ENCODE data around the gene NOP14. TPM values are rescaled to one million over a fixed set of nuclear protein-coding genes. Genes with fewer than 3 reads are reported as not detected.

The NOP14 gene
- total and polyA plus RNA-seq, 8 donors = 11.7 to 68.7 (median 18.1) TPM

DNA sequence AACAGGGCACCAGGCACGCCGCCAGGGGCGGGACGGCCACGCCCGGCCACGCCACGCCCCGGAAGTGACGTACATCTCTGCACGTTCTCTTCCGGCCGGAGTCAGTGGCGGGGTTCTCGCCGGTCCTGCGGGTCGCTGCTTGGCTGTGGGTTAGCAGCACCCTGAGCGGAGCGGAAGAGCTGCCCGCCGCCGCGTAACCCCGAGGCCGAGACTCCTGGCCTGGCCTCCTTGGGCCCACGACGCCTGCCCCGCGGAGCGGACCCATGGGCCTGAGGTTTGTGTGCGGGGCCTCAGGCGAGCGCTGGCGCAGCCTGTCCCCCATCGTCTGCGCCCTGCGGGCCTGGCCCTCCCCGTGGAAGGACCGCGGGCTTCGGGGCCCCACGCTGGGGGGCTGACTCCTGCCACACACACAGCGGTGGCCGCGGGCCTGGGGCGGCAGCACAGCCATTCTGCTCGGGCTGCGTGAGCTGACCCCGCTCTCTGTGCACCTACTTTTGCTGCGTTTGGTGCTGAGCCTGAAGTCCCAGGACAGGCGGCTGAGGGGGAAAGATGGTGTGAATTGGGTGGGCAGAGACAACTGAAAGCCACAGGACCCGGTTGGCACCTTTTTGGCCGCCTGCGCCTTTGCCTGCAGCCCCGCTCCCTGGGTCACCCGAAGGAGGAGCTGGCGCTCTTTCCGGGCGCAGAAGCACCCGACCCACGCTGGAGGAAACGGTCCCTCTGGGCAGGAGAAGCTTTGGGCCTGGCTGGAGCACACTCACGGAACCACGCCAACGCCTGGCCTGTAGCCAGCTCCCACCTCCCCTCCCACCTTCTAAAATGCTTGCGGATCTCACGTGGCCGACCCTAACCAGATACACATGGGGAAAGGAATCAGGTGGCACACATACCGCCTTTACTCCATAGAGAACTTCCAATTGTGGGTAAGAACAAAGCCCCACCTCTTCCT is 28.1 kb downstream of the NOP14 start:
- 0 to 1% (median 0%) methylated on average over 31 to 70 of the region's 70 CpGs for WGBS, 5 donors
- Histone ChIP-seq H3K4me1 (peaks cover 61 to 71% (median 69%) of the 10 kb centered on the region in 4 donors), H3K27me3 (no peaks in the 10 kb centered on the region), H3K27ac (peak overlapping the region; percentile 94 to 99 (median 97)), H3K4me3 (peak overlapping the region; percentile 78 to 93 (median 88)), H3K9me3 (no peaks in the 10 kb centered on the region), H3K36me3 (peaks cover 21 to 56% (median 47%) of the 10 kb centered on the region in 4 donors)
- TF ChIP-seq POLR2A (IDR thresholded peaks at IDR 0.05) (peak in 2 of 4 donors; percentile 82 to 93), EP300 (IDR thresholded peaks at IDR 0.05) (no peak), POLR2AphosphoS5 (IDR thresholded peaks at IDR 0.05) (peak; percentile 93 to 99 (median 99))
- TF ChIP-seq, protein P1, sequence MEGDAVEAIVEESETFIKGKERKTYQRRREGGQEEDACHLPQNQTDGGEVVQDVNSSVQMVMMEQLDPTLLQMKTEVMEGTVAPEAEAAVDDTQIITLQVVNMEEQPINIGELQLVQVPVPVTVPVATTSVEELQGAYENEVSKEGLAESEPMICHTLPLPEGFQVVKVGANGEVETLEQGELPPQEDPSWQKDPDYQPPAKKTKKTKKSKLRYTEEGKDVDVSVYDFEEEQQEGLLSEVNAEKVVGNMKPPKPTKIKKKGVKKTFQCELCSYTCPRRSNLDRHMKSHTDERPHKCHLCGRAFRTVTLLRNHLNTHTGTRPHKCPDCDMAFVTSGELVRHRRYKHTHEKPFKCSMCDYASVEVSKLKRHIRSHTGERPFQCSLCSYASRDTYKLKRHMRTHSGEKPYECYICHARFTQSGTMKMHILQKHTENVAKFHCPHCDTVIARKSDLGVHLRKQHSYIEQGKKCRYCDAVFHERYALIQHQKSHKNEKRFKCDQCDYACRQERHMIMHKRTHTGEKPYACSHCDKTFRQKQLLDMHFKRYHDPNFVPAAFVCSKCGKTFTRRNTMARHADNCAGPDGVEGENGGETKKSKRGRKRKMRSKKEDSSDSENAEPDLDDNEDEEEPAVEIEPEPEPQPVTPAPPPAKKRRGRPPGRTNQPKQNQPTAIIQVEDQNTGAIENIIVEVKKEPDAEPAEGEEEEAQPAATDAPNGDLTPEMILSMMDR (IDR thresholded peaks at IDR 0.05) = peak in 1 of 7 experiments; percentile 30
- intact Hi-C loops (cut with DNase I; ENCODE audit: low total_unique reads) = loop anchor here (10.0 kb wide), 1 partner anchor 170 kb away; no protein-coding TSS in a partner anchor
- DNase-seq = peak; percentile 98

- TF ChIP-seq, protein P1 (IDR thresholded peaks at IDR 0.05) = no peak
- TF ChIP-seq EP300 (IDR thresholded peaks at IDR 0.05) (no peak), POLR2AphosphoS5 (IDR thresholded peaks at IDR 0.05) (no peak)
- intact Hi-C loops (cut with DNase I; ENCODE audit: low total_unique reads) = loop anchor here (10.0 kb wide), 1 partner anchor 169 kb away; no protein-coding TSS in a partner anchor
- Histone ChIP-seq H3K27me3 (no peaks in the 10 kb centered on the region), H3K4me3 (peak overlapping the region; percentile 78 to 93 (median 88)), H3K4me1 (peaks cover 66 to 79% (median 76%) of the 10 kb centered on the region in 4 donors), H3K9me3 (no peaks in the 10 kb centered on the region), H3K27ac (peak overlapping the region; percentile 94 to 99 (median 97)), H3K36me3 (peaks cover 20 to 55% (median 47%) of the 10 kb centered on the region in 4 donors)
- WGBS, 5 donors = 0 to 2% (median 1%) methylated on average over 24 to 89 of the region's 93 CpGs; no CpG with 5 or more reads in 1 of the 5 donors
- peak; percentile 57 to 74 for DNase-seq
Observed at GRCh38 chr4:2934077-2934812, 29.0 kb downstream of the NOP14 start.

- H3K4me3 ChIP-seq = peak overlapping the region; percentile 78 to 93 (median 88)
- no peaks in the 10 kb centered on the region for H3K9me3 ChIP-seq
- intact Hi-C loops (cut with DNase I; ENCODE audit: low total_unique reads) = loop anchor here (10.0 kb wide), 1 partner anchor 169 kb away; no protein-coding TSS in a partner anchor
- peaks cover 66 to 85% (median 77%) of the 10 kb centered on the region in 4 donors for H3K4me1 ChIP-seq
- peak in 1 of 2 donors; percentile 48 for DNase-seq
- 11 to 47% (median 14%) methylated on average over 4 to 31 of the region's 31 CpGs for WGBS, 5 donors
- peak overlapping the region; percentile 84 to 99 (median 94) for H3K27ac ChIP-seq
- no peak for TF ChIP-seq POLR2A (IDR thresholded peaks at IDR 0.05)
- TF ChIP-seq, protein P1 (IDR thresholded peaks at IDR 0.05) = no peak
- no peak for TF ChIP-seq EP300 (IDR thresholded peaks at IDR 0.05)
- no peak for TF ChIP-seq POLR2AphosphoS5 (IDR thresholded peaks at IDR 0.05)
- H3K36me3 ChIP-seq = peaks cover 21 to 55% (median 47%) of the 10 kb centered on the region in 4 donors
- H3K27me3 ChIP-seq = no peaks in the 10 kb centered on the region
Observed at GRCh38 chr4:2933566-2934076, 29.6 kb downstream of the NOP14 start.

Measured in stomach (tissue), 9 donors.